ENCODE results near the gene TRIM10.
"Not testable (repeated sequence)": the region's sequence is repeated elsewhere in the genome, so short reads cannot be mapped to it uniquely, and the experiment has no call there.

TRIM10 gene

DNA sequence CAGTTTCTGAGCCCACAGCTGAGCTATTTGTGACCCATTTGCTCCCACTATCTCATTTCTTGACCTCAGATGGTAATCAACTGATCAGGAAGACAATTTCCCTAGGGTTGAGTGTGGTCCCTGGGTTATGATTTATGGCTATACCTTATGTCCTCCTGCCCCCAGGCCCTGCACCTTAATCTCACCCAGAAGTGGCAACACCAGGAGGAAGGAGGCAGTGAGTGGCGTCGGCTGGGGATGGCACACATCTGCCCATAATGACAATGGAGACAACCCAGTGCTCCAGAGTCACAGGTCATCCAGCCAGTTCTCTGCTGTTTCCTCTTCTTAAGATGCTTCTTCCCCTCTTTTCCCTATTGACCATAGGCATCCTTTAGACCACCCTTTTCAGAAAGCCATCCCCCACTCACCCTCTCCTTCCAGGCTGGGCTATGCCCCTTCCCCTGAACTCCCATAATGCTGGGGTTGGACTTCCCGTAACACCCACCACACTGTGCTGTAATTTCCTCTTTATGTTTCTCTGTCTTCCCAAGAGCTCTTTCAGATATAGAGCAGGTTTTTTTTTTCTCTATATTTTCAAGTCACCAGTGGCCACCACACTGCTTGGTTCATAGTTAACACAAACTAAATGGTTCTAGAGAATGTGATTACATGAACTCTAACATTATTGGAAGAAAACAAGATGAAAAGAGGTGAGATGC is 8.0 kb downstream of the TRIM10 start:
- DNase-seq (ENCODE audit: low read depth in 2 of 2) = no peak

DNA sequence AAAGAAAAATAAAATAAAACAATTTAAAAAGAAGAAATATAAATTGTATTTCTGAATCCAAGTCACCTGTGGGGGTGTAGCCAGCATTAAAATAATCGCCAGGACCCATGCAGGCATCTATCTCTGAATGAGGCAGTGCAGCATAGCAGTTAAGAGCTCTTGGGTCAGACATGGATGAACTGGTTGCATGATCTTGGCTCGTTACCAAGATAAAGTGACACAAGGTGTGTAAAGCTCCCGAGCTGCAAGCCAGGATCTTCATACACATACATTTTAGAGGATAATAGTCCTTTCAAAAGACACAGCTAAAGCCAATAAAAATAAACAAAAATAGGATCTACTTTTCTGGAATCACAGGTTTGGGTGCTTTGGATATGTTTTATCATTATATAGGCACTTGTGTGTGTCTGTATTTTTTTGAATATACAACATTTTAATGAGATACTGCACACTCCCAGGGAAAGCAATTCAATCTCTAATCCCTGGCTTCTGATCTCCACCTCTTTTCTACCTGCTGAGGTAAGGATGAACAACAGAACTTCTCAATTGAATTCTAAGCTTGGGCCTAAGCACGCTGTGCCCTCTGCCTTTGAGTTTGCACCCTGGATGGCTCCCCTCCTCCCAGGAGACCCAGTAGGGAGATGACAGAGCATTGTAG is 8.9 kb downstream of the TRIM10 start:
- DNase-seq (ENCODE audit: low read depth in 2 of 2) = no peak

DNA sequence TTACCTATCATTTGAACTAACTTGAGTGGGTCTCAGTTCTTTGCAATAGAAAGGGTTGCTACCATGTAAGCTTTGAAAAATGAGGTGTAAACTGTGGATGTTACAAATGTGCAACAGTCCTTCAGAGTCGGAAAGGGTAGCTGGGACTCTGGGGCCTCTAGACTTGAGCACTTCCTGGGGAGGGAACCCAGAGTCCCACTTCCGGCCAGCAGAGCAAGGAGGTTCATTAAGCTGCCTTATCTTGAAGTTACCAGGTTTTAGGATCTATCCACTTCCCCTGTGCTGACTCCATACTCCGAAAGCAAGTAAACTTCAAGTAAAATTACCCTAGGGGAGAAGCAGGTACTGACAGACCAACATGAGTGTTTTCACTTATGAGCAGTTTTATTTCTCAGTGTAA is 9.4 kb downstream of the TRIM10 start:
- no peak for DNase-seq (ENCODE audit: low read depth in 2 of 2)

DNA sequence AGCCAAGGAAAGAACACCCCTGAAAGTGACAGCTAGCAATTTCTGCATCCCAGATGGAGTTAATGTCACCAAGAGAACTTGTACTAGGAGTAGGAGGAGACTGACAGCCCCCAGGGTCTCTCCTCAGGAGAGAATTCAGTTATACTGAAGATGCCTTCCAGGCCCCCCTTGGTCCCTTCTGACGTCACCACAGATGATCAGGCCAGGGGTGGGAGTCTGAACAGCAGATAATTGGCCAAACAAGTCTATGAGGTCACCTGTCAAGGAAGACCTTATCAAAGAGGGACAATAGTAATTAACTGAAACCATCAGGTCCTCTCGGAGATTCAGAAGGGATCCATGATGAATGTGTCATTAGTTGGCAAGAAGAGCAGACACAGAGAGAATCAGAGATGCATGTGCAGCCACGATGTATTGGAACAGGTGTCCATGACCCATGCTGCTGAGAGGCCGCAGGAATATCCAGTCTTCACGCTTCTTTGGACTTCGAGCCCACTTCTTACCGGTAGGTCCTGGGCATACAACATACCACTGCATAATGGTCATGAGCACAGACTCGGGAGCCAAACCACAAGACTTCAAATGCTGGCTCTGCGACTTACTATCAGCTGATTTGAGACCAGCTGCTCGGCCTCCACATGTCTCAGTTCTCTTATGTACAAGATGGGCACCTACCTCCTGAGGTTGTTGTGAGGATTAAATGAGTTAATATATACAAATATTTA is 10.2 kb downstream of the TRIM10 start:
- DNase-seq (ENCODE audit: low read depth in 2 of 2) = no peak

DNA sequence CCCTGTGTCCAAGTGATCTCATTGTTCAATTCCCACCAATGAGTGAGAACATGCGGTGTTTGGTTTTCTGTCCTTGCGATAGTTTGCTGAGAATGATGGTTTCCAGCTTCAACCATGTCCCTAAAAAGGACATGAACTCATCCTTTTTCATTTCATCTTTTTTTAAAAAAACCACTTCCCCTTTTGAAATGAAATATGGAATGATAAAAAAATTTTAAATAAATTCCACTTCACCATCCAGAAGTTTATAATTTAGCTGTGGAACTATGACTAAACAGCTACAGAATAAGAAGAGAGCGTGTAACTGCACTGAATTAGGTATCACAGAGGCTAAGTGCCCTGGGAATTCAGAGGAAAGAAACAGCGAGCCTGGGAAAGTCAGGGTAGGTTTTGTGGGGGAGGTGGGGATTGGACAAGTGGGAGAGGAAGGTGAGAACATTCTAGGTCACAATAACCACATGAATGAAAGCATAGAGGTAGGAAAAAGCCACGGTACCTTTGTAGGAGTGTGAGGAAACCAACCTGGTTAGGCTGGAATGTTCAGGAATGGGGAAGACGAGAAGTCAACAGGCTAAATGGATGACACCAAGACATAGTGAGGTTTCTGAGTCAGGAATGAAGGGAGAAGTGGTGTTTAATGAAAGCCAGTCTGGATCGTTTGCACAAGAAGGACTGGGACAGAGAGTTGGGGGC is 11.0 kb downstream of the TRIM10 start:
- no peak for DNase-seq (ENCODE audit: low read depth in 2 of 2)

DNA sequence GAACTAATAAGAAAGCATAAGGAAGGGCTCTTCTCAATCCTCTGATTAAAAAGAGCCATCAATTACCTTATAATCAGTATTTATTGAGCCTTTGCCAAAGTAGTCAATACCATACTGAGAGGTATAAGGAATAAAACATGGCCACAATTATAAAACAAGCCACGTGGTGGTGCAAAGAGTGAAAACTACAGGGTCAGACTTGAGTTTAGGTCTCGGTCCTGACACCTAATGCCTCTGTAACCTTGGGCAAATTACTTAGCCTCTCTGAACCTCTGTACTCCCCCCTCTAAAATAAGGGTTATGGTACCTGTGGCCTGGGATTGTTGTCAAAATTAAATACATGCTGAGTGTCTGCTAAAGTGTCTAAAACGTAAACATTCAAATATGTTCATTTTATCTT is 11.8 kb downstream of the TRIM10 start:
- no peak for DNase-seq (ENCODE audit: low read depth in 2 of 2)

DNA sequence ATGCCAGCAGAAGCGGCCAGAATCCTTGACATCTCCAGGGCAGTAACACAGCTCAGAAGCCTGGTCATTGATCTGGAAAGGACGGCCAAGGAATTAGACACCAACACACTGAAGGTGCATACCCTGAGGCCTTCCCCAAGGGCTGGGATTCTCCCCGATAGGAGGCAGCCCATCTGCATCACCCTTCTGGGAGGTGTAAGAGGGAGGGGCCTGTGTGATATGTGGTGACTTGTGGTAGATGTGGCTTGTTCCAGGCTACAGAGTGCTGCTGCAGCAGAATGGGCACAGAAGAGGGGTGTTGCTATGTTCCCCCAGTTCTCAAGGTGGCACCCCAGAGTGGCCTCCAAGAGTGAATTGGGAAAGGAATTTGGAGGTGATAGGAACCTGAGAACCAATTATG is 13.9 kb downstream of the TRIM10 start:
- no peak for DNase-seq (ENCODE audit: low read depth in 2 of 2)

DNA sequence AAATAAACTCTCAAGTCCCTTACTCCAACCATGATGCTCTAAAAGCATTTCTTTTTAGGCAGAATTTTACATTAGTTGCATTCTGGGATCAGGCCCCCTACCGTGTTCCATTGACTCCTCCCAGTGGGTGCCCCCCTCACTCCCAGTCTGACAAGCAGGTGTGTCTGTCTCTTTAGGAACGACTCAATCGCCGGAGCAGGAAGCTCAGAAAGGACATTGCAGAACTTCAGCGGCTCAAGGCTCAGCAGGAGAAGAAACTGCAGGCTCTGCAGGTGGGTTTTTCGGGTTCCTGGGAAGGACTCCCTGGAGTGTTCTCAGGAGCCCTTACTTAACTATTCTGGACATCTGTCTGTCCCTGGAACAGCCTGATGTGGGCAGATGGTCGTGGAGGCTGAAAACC is 15.2 kb downstream of the TRIM10 start:
- no peak for DNase-seq (ENCODE audit: low read depth in 2 of 2)

DNA sequence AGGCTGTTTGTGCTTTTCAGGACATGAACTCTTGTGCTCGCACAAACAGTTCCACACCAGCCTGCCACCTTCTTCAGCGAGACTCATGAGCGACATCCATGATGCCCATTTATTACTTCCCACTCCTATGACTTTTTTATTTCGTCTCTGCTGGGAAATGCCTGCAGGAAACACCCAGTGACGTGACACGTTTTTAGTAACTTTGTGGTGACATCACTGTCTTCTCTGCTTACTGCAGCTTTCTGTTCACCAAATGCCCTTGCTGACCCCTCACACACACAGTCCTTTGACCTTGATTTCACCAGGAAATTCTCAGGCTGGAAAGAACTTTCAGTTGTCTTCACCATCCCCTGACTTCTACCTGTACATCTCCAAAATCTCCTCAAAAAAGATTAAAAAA is 16.2 kb downstream of the TRIM10 start:
- DNase-seq (ENCODE audit: low read depth in 2 of 2) = no peak

DNA sequence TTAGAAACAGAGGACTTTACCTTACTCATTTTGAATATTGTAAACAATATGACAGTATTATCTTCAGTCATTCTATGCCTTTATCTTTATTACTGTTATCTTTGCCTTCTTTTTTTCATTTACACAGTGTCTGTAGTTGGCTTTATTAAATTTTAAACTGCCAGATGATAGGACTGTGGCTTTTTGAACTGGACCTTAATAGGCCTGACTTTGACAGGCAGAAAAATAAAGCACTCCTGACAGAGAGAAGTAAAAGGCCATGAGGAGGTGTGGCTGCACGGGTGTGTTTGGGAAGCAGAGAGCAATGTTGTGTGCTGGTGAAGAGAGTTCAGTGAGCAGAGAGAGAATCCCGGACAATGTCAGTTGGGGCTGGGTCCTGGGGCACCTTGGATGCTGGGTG is 17.2 kb downstream of the TRIM10 start:
- DNase-seq (ENCODE audit: low read depth in 2 of 2) = no peak

DNA sequence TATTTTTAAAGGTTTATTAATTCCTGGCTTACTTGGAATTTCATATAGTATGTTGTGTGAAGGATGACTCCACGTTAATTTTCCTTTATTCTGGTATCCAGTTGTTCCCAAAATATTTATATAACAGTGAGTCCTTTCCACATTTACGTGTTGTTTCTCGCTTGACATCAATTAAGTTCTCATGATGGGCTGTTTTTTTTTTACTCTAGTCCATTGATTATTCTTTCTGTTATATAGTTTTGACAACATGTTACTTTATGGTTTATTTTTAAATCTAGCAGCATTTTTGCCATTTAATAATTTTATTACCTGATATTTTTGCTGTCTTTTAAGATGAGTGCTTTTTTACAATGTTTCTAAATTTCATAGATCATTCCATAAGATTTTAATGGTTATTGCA is 18.3 kb downstream of the TRIM10 start:
- DNase-seq (ENCODE audit: low read depth in 2 of 2) = no peak

DNA sequence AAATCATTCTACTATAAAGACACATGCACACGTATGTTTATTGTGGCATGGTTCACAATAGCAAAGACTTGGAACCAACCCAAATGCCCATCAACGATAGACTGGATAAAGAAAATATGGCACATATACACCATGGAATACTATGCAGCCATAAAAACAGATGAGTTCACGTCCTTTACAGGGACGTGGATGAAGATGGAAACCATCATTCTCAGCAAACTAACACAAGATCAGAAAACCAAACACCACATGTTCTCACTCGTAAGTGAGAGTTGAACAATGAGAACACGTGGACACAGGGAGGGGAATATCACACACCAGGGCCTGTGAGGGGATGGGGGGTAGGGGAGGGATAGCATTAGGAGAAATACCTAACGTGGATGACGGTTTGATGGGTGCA is 20.8 kb downstream of the TRIM10 start:
- not testable (repeated sequence) for DNase-seq (ENCODE audit: low read depth in 2 of 2)

DNA sequence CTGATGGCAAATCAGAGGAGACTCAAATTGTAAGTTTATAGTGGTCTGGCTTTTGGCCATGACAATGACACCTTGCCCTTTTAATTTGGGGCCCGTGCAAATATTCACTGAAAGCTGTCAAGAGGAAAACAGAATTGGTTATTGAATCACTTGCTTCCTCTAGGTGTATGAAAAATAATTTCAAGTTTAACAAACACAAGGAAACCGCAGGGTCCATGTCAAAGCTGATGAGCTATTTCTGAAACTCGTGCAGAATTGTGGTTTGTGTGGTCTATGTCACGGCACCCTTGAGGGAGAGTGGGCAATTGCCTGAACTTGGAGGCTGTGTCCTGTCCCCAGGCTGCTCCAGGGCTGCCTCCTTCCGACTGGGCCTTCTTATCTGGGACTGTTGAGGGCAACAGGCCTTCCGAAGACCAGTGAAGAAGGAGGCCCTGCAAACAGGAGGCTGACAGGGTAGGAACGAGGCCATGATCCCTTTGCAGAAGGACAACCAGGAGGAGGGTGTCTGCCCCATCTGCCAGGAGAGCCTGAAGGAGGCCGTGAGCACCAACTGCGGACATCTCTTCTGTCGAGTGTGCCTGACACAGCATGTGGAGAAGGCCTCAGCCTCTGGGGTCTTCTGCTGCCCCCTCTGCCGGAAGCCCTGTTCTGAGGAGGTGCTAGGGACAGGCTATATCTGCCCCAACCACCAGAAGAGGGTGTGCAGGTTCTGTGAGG is 24.3 kb downstream of the TRIM10 start:
- no peak for DNase-seq (ENCODE audit: low read depth in 2 of 2)

DNA sequence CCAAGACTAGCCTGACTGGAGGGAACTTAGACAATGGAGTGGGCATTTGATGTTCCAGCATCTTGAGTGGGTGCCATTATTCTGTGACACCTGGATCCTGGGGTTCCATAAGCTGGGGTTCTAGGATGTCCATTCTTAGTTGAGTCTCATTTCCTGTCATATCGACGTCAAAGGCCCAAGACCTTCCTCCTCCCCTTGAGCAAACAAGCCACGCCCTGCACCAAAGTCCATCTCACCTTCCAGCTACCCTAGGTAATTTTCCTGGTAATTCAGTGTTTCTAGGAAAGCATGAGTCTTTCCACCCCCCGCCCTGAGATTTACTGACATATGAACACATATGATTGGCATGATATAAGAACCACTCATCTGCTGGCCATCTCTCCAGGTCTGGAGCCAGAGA is 25.3 kb downstream of the TRIM10 start, which contains the start of gene TRIM40:
TRIM40 (plus strand) TSS at position 384 of the 400 bp plus-strand sequence. CDS start 897 bp downstream, outside the sequence.
- DNase-seq (ENCODE audit: low read depth in 2 of 2) = no peak

DNA sequence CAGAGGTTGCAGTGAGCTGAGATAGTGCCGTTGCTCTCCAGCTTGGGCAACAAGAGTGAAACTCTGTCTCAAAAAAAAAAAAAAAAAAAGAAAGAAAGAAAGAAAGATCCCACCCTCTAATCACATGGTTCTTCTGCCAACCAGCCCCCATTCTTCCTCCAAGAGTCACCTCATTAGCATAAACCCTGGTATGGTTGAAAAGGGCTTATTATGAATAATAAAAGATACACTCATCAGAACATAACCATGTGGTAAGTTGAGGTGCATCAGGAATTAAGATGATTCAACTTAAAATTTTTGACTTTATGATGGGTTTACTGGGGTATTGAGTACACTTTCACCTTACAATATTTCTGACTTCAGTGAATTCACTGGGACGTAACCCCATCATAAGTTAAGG is 25.9 kb downstream of the TRIM10 start:
- no peak for DNase-seq (ENCODE audit: low read depth in 2 of 2)

DNA sequence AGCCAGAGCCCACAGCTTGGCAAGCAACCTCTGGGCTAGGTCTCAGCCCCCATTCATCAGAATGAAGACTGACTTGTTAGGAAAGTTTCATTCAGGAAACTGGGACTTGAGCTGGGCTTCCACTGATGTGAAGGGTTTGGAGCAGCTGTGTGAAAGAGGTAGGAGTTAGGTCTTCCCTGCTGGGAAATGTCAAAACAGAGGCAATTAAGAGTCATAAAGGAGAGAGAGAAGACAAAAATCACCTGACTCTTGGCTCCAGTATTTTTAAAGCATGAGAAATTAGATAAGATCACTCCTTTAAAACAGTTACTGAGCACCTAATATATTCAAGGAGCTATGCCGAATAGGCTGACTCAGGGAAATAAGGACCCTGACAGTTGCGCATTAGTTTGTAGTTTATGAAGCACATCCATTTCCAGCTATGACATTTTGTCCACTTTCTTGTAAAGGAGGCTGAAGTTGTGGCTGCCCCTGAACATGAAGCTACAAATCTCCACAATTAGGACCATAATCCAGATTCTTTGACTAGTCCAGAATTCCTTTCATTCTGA is 29.0 kb downstream of the TRIM10 start:
- DNase-seq (ENCODE audit: low read depth in 2 of 2) = no peak

DNA sequence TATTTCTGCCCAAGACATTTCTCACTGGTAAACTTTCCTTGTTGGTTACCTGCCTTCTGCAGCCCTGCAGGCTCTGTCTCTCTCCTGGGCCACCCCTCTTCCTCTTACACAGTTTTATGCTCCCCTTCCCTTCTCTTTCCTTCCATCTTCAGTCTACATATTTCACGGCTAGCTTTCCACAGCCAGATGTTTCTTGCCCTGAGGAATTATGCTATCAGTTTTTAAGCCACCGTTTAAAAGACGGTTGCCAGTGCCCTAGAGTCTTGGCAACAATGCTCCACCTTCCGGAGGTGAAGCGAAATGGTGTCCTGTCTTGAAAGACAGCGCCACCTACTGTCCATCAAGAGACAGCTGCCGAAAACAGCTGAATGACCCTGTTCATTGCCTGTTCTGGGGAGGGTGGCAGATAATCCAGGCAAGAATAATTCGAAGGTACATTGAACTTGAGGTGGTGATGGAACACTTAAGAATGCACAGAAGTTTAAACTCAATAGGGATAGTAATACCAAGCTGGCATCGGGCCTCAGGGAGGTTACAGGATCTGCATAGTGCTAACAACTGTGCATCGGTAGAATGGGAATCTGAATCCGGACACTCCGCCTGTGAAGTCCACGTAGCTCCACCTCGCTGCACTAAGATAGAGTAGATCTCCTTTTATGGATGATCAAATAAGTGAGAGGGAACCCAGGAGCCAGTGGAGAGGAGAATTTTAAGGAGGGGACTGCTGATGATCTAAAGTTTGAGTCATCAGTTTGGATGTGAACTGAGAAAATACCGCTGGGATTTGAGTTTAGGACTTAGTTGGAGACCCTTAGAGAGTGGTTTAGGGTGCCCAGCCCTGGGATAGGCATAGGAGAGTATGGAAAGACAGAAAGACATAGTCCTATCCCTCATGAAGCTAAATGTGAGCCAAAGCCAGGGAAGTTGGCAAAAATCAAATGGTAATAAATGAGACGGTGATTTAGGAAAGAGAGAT is 29.8 kb downstream of the TRIM10 start:
- peak; percentile 48 to 49 for DNase-seq (ENCODE audit: low read depth in 2 of 2)

DNA sequence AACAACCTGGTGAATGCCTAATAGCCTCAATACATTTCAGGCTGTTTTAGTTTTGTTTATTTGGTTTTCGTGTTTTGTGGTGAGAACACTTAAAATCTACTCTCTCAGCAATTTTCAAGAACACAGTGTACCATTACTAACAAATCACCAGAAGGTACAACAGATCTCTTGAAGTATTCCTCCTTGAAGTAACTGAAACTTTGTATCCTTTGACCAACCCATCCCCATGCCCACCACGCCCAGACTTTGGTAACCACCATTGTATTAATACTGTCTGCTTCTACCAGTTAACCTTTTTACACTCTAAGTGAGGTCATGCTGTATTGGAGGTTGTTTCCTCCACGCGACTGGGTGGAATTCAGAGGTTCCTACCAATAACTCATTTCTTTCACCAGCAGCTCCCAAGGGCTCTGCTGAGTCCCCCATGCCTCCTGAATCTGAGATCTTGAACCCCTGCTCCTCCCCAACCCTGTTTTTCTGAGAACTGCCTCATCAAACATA is 30.8 kb downstream of the TRIM10 start:
- no peak for DNase-seq (ENCODE audit: low read depth in 2 of 2)

DNA sequence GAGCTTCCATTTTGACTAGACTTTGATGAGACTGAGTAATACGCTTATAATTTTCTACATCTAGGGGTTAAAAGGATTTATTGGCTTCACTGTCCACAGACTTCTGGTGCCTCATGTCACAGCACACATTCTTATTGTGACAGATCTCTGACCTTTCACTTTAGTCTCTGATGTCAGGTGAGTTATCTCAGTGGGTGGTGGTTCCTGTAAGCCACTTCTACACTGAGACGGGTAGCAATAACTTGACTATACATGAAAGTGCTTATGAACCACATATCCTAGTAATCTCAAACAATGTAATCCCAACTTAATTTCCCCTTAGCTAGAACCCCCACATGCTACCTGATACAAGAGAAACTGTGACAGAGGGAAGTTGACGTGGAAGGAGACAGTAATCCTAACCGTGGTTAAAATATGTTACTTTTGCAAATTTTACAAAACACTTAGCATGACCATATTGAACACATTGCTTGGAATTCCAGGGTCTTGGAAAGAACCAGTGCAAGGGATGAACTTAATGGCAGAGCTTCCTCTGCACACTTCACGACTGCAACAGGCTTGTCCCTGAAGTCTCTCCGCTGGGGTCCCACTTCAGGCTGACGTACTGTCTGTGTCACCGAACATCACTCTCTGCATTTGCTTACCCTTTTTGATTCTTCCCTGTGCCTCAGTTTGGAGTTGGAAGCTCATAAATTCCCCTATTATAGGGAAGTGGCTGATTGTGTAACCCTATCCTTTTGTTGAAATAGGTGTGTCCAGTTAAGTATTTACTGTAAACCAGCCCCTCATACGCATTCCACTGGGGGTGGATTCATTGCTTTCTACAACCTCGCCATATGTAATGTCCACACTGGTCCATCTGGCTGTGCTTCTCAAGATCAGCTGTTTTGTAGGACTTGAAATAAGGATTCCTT is 31.5 kb downstream of the TRIM10 start:
- DNase-seq (ENCODE audit: low read depth in 2 of 2) = no peak

All from stimulated activated CD4-positive, alpha-beta T cell treated with anti-CD3 and anti-CD28 coated beads, Interleukin-15, amount 100 ng/mL, for 48 hours (primary cell).